OCI-LY1 (cell line): ENCODE measurements around the gene PJA2.

Experiments used
- CTCF ChIP-seq: fragments of 200-600 bp; sonication (generic), shearing (Covaris generic); IDR thresholded peaks from 2 replicates; pipeline ENCODE4 v1.5.1; 2017; ENCODE audit warnings: mild to moderate bottlenecking, antibody characterized with exemption, low read length, moderate library complexity, mixed read lengths
- EZH2 ChIP-seq: fragments of 200-600 bp; sonication (generic), shearing (Covaris generic); IDR thresholded peaks from 2 replicates; pipeline ENCODE4 v1.8.0; 2017; ENCODE audit warnings: borderline replicate concordance, mixed run types, mild to moderate bottlenecking, antibody characterized with exemption, low read length, moderate library complexity, mixed read lengths

GRCh38 chr5:109324931-109325330, 84.8 kb downstream of the PJA2 start:
- no peak for TF ChIP-seq CTCF
- no peak for TF ChIP-seq EZH2
